Kidney capillary endothelial cell (primary cell): Measurements from ENCODE around the gene SSC4D.
"Not testable (repeated sequence)": the region's sequence is repeated elsewhere in the genome, so short reads cannot be mapped to it uniquely, and the experiment has no call there.

Experiments
- DNase-seq: peaks from one replicate; pipeline ENCODE4 v3.0.0-alpha.2; 2018; ENCODE audit warnings: low spot score

The SSC4D gene

GRCh38 chr7:76409537-76409936 lies at the start of gene SSC4D:
SSC4D (minus strand) TSS chr7:76409697; CDS start chr7:76404439, 5,258 bp downstream.
- DNase-seq = no peak

GRCh38 chr7:76458504-76458903 lies 49.0 kb upstream of the SSC4D start:
- DNase-seq = not testable (repeated sequence)

DNA sequence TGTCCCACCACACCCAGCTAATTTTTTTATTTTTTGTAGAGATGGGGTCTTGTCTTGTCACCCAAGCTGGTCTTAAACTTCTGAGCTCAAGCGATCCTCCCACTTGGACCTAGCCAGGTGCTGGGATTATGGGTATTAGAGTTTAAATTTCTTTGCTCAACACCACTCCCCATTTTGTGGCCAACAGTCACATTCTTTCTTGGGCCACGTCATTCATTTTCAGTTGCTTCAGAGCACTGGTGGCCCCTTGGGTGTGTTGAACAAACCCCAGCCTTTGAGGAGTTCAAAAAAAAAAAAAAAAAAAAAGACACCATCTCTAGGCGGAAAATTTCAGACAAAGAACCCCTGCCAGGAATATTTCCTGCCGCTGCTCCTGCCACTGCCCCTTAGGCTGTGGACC lies 47.5 kb upstream of the SSC4D start:
- DNase-seq = not testable (repeated sequence)

GRCh38 chr7:76445577-76446008 lies 36.1 kb upstream of the SSC4D start:
- DNase-seq = peak; percentile 21

GRCh38 chr7:76443846-76444245 lies 34.3 kb upstream of the SSC4D start:
- DNase-seq = not testable (repeated sequence)

DNA sequence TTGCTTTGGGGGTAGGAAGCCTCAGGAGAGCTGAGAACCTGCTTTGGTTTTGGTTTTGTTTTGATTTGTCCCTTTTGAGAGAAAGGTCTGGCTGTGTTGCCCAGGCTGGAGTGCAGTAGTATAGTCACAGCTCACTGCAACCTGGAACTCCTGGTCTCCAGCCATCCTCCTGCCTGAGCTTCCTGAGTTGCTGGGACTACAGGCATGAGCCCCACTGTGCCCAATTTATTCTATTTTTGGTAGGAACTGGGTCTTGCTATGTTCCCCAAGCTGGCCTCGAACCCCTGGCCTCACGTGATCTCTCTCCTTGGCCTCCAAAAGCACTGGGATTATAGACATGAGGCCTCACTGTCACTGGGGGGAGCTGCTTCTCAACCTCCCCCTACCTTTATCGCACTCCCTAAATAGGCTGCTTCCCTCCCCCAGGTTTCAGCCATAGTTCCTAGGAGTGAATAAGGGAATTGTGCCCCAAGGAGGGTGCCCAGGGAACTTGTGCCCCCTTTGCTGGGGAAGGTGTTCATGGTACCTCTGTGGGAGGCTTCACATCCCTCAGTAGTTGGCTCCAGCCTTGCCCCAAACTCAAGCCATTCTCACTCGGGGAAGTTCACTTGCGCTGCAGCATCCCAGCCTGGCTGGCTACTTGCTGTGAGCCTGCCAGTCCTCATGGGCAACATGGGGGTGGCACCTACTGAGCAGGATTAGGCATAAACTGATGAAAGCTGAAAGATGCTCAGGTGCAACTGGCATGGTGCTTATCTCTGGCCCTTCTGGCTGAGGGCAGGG lies 33.4 kb upstream of the SSC4D start:
- not testable (repeated sequence) for DNase-seq

GRCh38 chr7:76441792-76442191 lies 32.3 kb upstream of the SSC4D start:
- not testable (repeated sequence) for DNase-seq

- not testable (repeated sequence) for DNase-seq
Measured at GRCh38 chr7:76440404-76440803, 30.9 kb upstream of the SSC4D start.

DNA sequence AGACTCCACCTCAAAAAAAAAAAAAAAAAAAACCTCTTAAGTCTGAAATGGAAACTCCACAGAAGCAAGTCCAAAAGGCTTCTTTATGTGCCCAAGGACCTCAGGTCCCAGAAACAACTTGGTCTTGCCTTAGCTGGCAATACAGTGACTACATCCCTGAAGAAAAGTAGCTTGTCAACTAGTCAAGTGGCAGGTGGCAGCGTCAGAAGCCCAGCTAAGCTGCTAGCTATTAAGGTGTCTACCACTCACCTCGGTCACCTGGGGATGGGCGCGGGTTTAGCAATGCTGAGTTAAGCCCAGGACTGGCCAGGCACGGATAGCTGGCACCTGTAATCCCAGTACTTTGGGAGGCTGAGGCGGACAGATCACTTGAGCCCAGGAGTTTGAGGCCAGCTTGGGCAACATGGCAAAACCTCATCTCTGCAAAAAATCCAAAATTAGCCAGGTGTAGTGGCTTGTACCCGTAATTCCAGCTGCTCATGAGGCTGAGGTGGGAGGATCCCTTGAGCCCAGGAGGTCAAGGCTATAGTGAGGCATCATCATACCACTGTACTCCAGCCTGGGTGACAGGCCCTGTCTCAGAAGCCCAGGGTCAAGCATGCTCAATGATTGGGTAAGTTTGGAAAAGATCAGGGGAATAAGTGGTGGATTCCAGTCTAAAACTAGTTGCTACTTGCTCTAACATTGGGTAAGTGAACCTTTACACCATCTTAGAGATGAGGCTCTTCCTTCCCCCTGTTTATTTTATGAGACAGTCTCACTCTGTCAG lies 29.8 kb upstream of the SSC4D start:
- DNase-seq = not testable (repeated sequence)

DNA sequence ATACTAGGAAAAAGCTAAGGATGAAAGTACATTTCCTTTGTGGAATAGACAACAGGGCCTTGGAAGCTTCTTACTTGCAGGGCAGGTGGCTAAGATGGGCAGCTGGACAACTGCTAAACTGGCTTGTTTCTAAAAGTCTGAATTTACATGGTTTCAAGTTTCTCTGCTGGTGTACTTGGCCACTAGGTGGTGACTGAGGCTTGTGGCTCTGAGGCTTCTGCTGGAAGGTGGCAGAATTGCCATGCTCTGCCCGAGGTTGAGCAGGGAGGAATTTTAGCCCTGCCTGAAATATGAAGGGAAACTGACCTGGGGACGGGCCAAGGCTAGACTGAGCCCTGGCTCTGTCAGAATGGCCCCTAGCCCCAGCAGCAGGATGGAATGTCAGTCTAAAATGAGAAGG lies 28.4 kb upstream of the SSC4D start:
- DNase-seq = peak; percentile 75

DNA sequence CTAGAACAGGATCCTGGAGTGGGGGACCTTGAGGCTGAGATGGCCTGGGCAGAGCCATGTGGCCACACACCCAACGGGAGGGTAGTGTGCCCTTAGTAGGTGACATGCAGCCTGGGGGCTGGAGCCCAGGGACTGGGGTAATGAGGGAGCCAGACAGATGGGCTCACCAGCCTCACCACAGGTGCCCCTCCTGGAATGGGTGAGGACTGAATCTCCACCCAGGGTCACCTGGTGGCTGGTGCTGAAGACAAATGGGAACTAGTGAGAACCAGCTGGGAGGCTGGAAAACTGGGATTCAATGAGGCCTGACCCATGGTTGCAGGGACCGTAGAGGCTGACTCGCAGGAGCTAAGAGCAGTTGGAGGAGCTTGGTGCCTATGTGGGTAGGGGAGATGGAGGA lies 21.3 kb upstream of the SSC4D start:
- DNase-seq = no peak

DNA sequence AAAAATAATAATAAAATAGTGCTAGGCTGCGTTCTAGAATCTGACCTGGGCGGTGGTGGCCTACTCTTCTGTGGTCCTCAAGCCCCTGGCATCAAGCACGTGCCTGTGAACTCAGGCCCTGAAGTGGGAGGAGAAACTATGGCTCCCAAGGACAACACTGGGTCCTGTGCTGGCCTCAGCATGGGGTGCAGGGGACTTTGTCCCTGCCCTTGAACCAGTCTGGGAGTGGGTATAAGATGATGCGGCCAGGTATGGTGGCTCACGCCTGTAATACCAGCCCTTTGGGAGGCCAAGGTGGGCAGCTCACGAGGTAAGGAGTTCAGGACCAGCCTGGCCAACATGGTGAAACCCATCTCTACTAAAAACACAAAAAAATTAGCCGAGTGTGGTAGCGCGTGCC lies 20.7 kb upstream of the SSC4D start:
- DNase-seq = no peak

DNA sequence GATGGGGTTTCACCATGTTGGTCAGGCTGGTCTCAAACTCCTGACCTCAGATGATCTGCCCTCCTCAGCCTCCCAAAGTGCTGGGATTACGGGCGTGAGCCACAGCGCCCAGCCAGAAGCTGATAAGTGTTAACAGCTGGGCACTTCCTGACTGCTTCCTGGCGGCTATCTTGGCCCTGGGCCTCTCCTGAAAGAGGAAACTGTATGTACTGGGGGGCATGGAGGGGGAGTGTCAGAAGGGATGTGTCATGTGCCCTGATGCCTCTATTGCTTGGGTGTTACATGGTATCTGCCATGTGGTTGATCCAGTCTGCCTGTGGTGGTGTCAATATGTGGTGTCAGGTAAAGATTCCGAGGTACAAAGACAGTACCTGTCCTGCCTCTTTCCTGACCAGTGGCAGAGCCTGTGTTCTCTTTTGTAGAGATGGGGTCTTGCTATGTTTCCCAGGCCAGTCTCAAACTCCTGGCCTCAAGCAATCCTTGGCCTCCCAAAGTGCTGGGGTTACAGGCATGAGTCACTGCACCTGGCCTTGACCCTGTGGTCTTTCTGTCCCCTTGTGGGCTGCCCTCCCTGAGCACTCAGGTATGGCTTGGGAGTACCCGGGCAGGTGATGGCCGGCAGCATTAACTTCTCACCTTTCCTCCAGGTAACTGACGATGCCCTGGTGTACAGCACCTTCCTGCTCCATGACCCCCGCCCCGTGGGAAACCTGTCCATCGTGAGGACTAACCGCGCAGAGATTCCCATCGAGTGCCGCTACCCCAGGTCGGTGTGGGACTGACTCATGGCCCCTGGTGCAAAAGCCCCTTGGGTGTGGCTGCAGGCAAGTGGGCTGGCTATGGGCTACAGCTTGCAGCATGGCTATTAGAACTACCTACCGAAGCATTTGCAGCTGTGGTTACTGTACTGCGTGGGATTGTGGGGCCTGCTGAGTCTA lies 19.6 kb upstream of the SSC4D start:
- peak; percentile 67 for DNase-seq

DNA sequence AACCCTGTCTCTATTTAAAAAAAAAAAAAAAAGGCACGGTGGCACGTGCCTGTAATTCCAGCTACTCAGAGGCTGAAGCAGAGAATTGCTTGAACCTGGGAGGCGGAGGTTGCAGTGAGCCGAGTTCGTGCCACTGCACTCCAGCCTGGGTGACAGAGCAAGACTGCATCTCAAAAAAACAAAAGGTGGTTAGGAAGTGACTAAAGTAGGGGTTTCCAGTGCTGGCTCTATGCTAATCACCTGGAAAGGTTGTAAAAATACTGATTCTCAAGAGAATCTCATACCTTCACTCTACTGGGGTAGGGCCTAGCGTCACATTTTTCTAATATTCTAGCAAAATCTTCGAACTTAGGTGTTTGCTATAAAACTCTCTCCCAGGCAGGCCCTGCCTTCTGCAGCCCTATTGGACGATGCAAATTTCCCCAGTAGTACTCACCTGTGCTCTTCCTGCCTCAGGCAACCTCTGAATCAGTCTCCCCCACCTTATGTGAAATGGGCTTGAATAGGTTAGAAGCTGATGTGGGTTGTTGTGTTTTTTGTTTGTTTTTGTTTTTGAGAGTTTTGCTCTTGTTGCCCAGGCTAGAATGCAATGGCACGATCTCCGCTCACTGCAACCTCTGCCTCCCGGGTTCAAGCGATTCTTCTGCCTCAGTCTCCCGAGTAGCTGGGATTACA lies 18.8 kb upstream of the SSC4D start:
- DNase-seq = no peak

- DNase-seq = no peak
Measured at GRCh38 chr7:76427635-76428034, 18.1 kb upstream of the SSC4D start.

GRCh38 chr7:76426246-76426645 lies 16.7 kb upstream of the SSC4D start:
- no peak for DNase-seq

- DNase-seq = not testable (repeated sequence)
Measured at GRCh38 chr7:76425558-76425957, 16.1 kb upstream of the SSC4D start.

- DNase-seq = no peak
Measured at GRCh38 chr7:76425156-76425555, 15.7 kb upstream of the SSC4D start.

GRCh38 chr7:76424413-76425111 lies 15.1 kb upstream of the SSC4D start, which contains the start of gene ZP3:
ZP3 (plus strand) TSS chr7:76424950; CDS start chr7:76424965, 15 bp downstream.
- DNase-seq = no peak

DNA sequence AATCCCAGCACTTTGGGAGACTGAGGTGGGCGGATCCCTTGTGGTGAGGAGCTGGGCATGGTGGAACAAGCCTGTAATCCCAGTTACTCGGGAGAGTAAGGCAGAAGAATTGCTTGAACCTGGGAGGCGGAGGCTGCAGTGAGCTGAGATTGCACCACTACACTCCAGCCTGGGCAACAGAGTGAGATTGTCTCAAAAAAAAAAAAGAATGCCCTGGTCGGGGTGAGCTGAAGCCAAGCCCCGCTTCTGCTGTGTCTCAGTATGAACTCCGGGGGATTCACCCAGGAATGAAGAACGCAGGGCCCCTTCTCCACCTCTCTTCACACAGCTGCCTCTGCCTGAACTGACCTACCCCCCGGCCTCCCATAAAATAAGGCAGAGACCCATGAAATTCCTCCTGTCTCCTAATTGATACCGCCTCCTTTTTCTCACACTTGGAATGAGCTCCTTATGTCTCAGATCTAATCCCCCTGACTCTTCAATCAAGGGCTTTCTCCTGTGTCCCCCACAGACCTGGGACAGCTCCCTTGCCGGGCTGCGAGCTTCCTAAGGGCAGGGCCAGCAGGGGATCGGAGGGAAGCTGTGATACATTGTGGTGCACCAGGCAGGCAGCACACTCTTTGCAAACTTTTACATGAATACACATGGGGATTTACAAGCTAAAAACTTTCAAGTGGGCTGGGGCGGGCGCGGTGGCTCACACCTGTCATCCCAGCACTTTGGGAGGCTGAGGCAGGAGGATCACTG lies 14.3 kb upstream of the SSC4D start:
- DNase-seq = no peak
